Activated T-helper 1 cell treated with Interleukin-2 at 50 U/mL for 16 hours (primary cell): ENCODE data around the gene SNX20.

Experiments used
- DNase-seq: peaks from one replicate; pipeline ENCODE4 v3.0.0-alpha.2; 2020; ENCODE audit warnings: low read depth

The SNX20 gene

GRCh38 chr16:50705436-50706110 is 24.5 kb upstream of the SNX20 start:
- no peak for DNase-seq

GRCh38 chr16:50704245-50704644 is 23.1 kb upstream of the SNX20 start:
- DNase-seq, result no peak

DNA sequence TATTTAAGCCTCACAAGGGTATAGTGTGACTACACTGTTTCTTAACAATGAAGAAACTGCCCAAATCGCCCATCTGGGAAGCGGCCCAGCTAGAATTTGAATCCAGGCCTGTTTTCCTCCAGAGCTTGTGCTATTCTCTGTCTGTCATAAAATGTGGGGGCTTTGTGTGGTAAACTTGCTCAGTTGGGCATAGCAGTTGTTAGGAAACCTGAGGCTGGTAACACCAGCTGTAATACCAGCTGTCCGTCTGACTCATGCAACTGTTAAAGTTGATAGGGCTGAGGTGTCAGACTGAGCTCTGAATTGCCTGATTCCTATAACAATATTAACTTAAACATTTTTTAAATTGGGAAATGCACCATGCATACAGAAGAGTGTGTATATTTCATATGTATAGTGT is 21.6 kb upstream of the SNX20 start:
- DNase-seq, result no peak

DNA sequence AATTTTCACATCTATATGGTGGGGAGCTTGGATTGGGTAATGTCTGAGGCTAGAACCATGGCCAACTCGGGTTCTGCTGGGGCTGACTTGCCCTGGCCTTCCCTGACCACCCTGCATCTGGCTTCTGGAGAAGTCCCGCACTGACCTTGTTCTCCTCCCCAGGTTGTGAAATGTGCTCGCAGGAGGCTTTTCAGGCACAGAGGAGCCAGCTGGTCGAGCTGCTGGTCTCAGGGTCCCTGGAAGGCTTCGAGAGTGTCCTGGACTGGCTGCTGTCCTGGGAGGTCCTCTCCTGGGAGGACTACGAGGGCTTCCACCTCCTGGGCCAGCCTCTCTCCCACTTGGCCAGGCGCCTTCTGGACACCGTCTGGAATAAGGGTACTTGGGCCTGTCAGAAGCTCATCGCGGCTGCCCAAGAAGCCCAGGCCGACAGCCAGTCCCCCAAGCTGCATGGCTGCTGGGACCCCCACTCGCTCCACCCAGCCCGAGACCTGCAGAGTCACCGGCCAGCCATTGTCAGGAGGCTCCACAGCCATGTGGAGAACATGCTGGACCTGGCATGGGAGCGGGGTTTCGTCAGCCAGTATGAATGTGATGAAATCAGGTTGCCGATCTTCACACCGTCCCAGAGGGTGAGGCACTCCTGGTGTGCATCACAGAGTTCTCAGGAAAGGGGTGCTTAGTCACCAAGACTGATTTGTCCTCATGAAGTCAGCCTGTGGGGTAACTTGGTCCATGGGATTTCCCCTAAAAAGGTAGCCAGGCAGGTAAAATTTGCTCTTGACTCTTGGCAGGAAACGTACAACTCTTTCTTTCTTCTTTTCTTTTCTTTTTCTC is 18.4 kb upstream of the SNX20 start:
- DNase-seq, result no peak

GRCh38 chr16:50697881-50698767 is 17.0 kb upstream of the SNX20 start:
- no peak for DNase-seq

DNA sequence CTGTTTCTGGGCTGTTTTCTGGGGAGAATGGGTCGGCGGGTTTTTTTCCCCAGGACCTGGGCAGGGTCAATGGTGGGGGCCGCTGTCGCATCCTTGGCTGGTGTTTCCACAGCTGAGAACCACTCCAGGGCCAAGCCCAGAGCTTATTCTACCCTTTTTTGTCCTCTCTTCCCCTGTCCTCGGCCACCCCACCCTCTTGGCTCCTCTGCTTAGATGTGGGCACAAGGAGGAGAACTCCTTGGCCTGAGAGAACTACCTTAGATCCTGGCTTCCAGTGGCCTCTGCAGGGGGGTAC is 16.3 kb upstream of the SNX20 start:
- DNase-seq, result no peak

- DNase-seq, result peak; percentile 41
Measured at GRCh38 chr16:50696575-50697420, 15.7 kb upstream of the SNX20 start.

- DNase-seq, result no peak
Measured at GRCh38 chr16:50696126-50696525, 15.0 kb upstream of the SNX20 start.

- no peak for DNase-seq
Measured at GRCh38 chr16:50695017-50696000, 14.2 kb upstream of the SNX20 start.

GRCh38 chr16:50694206-50694605 is 13.1 kb upstream of the SNX20 start:
- no peak for DNase-seq

DNA sequence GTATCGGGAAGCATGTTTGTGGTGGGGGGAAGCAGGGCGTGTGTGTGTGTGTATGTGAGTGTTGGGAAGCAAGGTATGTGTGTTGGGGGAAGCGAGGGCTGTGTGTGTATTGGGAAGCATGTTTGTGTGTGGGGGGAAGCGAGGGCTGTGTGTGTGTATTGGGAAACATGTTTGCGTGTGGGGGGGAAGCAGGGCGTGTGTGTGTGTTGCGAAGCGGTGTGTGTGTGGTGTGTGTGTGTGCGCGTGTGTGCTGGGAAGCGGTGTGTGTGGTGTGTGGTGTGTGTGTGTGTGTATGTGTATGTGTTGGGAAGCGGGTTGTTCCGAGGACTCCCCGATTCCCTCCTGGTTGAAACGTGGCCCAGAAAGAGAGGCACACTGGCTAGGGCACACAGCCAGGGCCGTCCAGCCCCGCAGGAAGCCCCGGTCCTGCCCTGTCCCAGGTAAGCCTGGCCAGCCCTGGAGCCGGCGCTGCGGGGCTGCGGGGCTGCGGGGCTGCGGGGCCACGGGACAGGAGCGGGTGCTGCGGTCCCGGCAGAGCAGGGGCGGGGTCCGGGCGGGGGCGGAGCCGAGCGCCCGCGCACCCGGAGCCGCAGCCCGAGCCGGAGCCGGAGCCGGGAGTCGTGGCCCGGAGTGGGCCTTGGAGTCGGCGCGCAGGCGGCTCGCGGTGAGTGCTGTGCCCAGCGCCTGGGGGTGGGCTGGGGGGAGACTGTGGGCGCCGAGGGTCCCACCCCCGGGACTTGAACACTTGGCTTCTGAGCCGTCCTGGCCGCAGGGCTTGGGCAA is 12.1 kb upstream of the SNX20 start, which contains the start of gene NOD2:
TSS of gene NOD2 (plus strand) at position 608 of the 783 bp plus-strand sequence. CDS start 5,890 bp downstream, outside the sequence.
- DNase-seq, result no peak

DNA sequence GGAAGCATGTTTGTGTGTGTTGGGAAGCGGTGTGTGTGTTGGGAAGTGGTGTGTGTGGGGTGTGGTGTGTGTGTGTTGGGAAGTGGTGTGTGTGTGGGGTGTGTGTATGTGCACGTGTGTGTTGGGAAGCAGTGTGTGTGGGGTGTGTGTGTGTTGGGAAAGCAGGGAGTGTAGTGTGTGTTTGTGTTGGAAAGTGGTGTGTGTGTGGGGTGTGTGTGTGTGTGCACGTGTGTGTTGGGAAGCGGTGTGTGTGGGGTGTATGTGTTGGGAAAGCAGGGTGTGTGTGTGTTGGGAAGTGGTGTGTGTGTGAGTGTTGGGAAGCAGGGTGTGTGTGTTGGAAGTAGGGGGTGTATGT is 11.5 kb upstream of the SNX20 start:
- no peak for DNase-seq

DNA sequence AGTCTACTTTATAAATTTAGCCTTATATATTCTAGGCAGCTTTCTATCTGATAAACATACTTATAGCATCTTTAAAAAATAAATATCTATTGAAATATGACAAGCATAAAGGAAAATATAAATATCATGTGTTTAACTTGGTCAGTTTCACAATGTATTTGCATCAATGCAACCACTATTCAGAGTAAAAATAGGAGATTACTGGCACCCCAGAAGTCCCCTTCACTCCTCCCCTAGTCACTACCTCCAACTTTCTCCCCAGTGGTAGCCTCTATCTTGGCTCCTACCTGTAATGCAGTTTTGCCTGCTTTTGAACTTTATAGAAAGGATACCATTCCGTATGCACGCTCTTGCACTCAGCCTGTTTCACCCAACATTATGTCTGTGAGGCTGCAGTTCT is 9.1 kb upstream of the SNX20 start:
- DNase-seq, result no peak

DNA sequence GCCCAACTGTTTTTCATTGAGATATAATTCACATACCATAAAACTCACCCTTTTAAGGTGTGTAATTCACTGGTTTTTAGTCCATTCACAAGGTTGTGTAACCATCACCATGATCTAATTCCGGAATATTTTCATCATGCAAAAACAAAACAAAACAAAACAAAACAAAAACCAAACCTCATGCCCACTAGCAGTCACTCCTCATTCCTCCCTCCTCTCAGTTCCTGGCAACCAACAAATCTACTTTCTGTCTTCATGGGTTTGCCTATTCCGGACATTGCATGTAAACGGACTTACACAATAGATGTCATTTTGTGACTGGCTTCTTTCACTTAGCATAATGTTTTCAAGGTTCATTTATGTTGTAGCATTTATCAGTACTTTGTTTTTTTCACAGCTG is 7.8 kb upstream of the SNX20 start:
- no peak for DNase-seq

- no peak for DNase-seq
Measured at GRCh38 chr16:50688083-50688482, 7.0 kb upstream of the SNX20 start.

- no peak for DNase-seq
Measured at GRCh38 chr16:50685462-50686063, 4.5 kb upstream of the SNX20 start.

GRCh38 chr16:50684823-50685461 is 3.8 kb upstream of the SNX20 start:
- no peak for DNase-seq

DNA sequence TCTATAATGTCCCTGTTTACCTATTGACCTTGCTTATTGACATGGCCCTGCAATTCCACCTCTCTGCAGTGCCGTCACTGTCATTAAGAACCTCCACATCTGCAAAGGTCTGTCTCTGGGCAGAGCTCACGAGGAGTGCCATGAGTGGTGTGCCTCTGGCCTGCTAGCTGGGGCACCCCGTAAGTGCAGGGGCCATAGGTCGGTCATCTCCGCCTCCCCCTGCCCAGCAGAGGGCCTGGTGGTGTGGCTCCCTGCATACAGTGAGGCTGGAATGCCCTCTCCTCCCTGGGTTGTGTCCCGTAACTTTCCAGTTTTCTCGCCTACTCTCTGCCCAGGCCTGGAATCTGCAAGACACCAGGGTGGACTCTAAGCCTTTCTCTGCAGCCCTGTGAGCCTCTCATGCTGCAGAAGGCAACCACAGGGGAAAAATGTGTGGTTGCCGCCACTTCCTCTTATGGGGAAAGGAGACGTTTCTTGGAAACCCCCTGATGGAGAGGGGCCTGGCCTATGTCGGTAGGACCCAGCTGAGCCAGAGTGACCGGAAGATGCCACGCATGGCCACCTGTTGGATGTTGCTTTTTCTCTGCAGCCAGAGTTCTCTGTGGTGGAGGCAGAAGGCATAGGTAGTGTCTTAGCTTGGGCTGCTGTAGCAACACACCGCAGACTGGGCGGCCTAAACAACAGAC is 2.7 kb upstream of the SNX20 start:
- no peak for DNase-seq
